ENCODE data around the gene SCAF11.

DNA sequence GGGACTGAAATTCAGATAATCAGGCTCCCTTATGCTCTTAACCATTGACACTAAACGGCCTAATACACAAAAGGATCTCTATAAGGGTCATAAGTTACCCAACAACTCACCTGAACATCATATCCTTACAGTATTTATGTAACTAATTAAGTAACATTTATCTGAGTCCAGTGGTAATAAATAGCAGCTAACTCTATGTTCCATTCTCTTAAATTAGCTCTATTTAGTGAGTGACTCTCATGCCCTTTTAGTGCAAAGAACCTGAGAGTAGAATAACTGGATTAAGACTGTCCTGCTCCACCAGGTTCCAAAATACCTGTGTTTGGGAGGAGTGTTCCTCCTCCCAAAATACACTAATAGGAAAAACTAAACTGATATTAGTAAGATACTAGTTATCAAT, 9.8 kb downstream of the SCAF11 start:
- TF ChIP-seq, protein P1, sequence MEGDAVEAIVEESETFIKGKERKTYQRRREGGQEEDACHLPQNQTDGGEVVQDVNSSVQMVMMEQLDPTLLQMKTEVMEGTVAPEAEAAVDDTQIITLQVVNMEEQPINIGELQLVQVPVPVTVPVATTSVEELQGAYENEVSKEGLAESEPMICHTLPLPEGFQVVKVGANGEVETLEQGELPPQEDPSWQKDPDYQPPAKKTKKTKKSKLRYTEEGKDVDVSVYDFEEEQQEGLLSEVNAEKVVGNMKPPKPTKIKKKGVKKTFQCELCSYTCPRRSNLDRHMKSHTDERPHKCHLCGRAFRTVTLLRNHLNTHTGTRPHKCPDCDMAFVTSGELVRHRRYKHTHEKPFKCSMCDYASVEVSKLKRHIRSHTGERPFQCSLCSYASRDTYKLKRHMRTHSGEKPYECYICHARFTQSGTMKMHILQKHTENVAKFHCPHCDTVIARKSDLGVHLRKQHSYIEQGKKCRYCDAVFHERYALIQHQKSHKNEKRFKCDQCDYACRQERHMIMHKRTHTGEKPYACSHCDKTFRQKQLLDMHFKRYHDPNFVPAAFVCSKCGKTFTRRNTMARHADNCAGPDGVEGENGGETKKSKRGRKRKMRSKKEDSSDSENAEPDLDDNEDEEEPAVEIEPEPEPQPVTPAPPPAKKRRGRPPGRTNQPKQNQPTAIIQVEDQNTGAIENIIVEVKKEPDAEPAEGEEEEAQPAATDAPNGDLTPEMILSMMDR (IDR thresholded peaks at IDR 0.05), result no peak
- no peak for TF ChIP-seq EP300 (IDR thresholded peaks at IDR 0.05)
- no peak for TF ChIP-seq POLR2A (IDR thresholded peaks at IDR 0.05)
- no peak for TF ChIP-seq POLR2AphosphoS5 (IDR thresholded peaks at IDR 0.05)
